K562 (cell line): ENCODE results near the gene PCBP2. TPM values are rescaled to one million over a fixed set of nuclear protein-coding genes. Genes with fewer than 3 reads are reported as not detected.

Source experiments
- ARID1B ChIP-seq: fragments of 450-650 bp; IDR thresholded peaks from 2 replicates; pipeline ENCODE4 v1.6.1; 2016; ENCODE audit warnings: antibody characterized with exemption, mild to moderate bottlenecking, inconsistent platforms
- BRCA1 ChIP-seq, 2 experiments: fragments of 450-650 bp in 1 of 2; sonication (generic) in 1 of 2; formaldehyde crosslinking in 1 of 2; IDR thresholded peaks; 2 replicates each; pipeline versions ENCODE4 v1.5.0 to v1.6.1; 2017 to 2020; ENCODE audit warnings: mild to moderate bottlenecking in 1 of 2, missing genetic modification reagents in 1 of 2
- CHD1 ChIP-seq: fragments of 200-600 bp; sonication (generic); IDR thresholded peaks from one replicate; pipeline ENCODE4 v1.6.1; 2012; ENCODE audit warnings: mild to moderate bottlenecking, moderate library complexity, low read length, inconsistent platforms
- GATAD2B ChIP-seq: fragments of 450-650 bp; IDR thresholded peaks from 2 replicates; pipeline ENCODE4 v1.6.1; 2017; ENCODE audit warnings: mild to moderate bottlenecking, borderline replicate concordance
- GTF2E2 ChIP-seq: fragments of 200-800 bp; sonication (Bioruptor generic); IDR thresholded peaks from 2 replicates; pipeline ENCODE4 v1.6.1; 2016; ENCODE audit warnings: missing genetic modification characterization, missing compliant biosample characterization
- HDAC1 ChIP-seq, 2 experiments: fragments of 450-650 bp; IDR thresholded peaks; 2 replicates each; pipeline ENCODE4 v1.6.1; 2016 to 2017; ENCODE audit warnings: inconsistent platforms in 1 of 2, mild to moderate bottlenecking in 1 of 2, moderate library complexity in 1 of 2
- JUN ChIP-seq, 2 experiments: sonication (generic) in 1 of 2; formaldehyde crosslinking in 1 of 2; IDR thresholded peaks; 2 replicates each; pipeline versions ENCODE4 v1.6.1 to v1.8.0; 2012 to 2022; ENCODE audit warnings: borderline replicate concordance in 2 of 2, mild to moderate bottlenecking in 2 of 2, improper control_type of control experiment in 1 of 2, low read depth in 1 of 2, low read length in 1 of 2, missing genetic modification reagents in 1 of 2
- RBM22 ChIP-seq: fragments of 200-400 bp; formaldehyde crosslinking; IDR thresholded peaks from 2 replicates; pipeline ENCODE4 v1.6.1; 2018; ENCODE audit warnings: low read length, low read depth; ENCODE audit not compliant: poor library complexity, severe bottlenecking
- SMARCA5 ChIP-seq: fragments of 450-650 bp; IDR thresholded peaks from 2 replicates; pipeline ENCODE4 v1.6.1; 2016
- STAT5A ChIP-seq: IDR thresholded peaks from 2 replicates; pipeline ENCODE4 v1.6.1; 2012; ENCODE audit warnings: low read length, inconsistent platforms, borderline replicate concordance
- XRCC5 ChIP-seq: fragments of 200-400 bp; formaldehyde crosslinking; IDR thresholded peaks from 2 replicates; pipeline ENCODE4 v1.6.1; 2017; ENCODE audit warnings: low read depth, mild to moderate bottlenecking, low read length
- ZNF583 ChIP-seq: fragments of 250-450 bp; sonication (Bioruptor Pico); IDR thresholded peaks from 2 replicates; pipeline ENCODE4 v1.4.0; 2020
- ZNF764 ChIP-seq: fragments of 250-450 bp; sonication (Bioruptor Pico); IDR thresholded peaks from 2 replicates; pipeline ENCODE4 v1.4.0; 2020; ENCODE audit warnings: low read depth, mild to moderate bottlenecking, moderate library complexity
- polyA plus RNA-seq, 8 experiments: library from polyadenylated mRNA; depleted of rRNA in 4 of 8; stranded (reverse) in 5 of 8; unstranded in 3 of 8; fragments of >200 nt; fragmentation: Nextera tagmentation in 2 of 8; fragmentation: Illumina TruSeq in 1 of 8; extraction: Ambion mirVana in 2 of 8; extraction: Trizol in 1 of 8; gene quantifications; 2 replicates each; pipeline versions ENCODE4 v1.2.1 to v1.2.3, GENCODE V29; 2011 to 2014; ENCODE audit warnings: inconsistent platforms in 1 of 8, missing spikeins in 1 of 8
- total RNA-seq, 7 experiments: library from RNA; depleted of rRNA in 6 of 7; stranded (reverse); fragments of >200 nt in 6 of 7; fragmentation: Illumina TruSeq in 2 of 7; extraction: Trizol in 2 of 7; gene quantifications; 2 replicates each; pipeline versions ENCODE4 v1.2.1 to v1.2.3, GENCODE V29; 2011 to 2021; ENCODE audit warnings: low replicate concordance in 1 of 7
- TF ChIP-seq, protein P1 (sequence below): fragments of 250-450 bp; sonication (Bioruptor Pico); IDR thresholded peaks from 2 replicates; pipeline ENCODE4 v1.8.0; 2021; ENCODE audit warnings: moderate library complexity, mild to moderate bottlenecking, inconsistent platforms
- TF ChIP-seq, protein P2 (sequence below): fragments of 250-450 bp; sonication (Bioruptor Pico); IDR thresholded peaks from 2 replicates; pipeline ENCODE4 v1.4.0; 2020
- TF ChIP-seq, protein P3 (sequence below): sonication (generic); formaldehyde crosslinking; IDR thresholded peaks from 2 replicates; pipeline ENCODE4 v1.8.1; 2023; ENCODE audit warnings: mild to moderate bottlenecking, missing genetic modification reagents
- TF ChIP-seq, protein P4 (sequence below): fragments of 450-650 bp; IDR thresholded peaks from 2 replicates; pipeline ENCODE4 v1.6.1; 2016; ENCODE audit warnings: low read depth, mild to moderate bottlenecking, moderate library complexity

PCBP2 gene
- total and polyA plus RNA-seq, 9 of the 15 experiments (the other 6 are each of a cell fraction or from before 2014, with no cell fraction given), result 137 to 831 (median 328) TPM

DNA sequence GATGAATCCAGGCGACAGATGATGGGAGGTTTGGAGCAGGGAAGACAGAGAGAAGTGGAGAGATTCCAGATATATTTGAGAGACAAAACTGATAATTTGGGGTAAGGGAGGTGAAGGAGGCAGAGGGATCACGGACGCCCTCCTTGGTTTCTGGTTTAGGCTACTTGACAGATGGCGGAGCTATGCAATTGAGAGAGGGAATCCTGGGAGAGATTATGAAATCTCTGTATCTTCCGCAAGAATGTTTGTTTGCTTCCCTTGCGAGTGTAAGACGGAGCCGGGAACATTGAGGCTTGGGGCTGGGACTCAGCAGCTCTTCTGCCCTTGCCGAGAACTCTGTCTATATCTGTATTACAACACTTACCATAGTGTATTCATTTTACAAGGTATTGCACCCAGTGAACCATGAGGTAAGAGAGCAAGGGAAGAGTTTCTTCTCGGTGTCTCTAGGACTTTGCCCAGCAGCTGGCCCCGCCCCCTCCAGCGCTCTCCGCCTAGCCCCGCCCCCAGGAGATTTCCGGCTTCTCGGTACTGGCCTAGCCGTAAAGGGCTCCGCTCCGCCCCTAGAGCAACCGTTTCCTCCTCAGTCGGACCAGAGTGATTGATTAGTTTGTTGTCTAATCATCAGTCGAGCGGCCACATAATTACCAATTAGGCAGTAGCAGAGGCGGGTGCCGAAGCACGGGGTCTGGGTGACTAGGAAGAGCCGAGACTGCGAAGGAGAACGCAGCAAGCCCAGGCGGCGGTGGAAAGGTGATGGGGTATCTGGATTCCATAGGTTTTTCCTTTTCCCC lies 10.7 kb upstream of the PCBP2 start, which contains the start of gene PRR13 (continued):
- TF ChIP-seq, protein P1, sequence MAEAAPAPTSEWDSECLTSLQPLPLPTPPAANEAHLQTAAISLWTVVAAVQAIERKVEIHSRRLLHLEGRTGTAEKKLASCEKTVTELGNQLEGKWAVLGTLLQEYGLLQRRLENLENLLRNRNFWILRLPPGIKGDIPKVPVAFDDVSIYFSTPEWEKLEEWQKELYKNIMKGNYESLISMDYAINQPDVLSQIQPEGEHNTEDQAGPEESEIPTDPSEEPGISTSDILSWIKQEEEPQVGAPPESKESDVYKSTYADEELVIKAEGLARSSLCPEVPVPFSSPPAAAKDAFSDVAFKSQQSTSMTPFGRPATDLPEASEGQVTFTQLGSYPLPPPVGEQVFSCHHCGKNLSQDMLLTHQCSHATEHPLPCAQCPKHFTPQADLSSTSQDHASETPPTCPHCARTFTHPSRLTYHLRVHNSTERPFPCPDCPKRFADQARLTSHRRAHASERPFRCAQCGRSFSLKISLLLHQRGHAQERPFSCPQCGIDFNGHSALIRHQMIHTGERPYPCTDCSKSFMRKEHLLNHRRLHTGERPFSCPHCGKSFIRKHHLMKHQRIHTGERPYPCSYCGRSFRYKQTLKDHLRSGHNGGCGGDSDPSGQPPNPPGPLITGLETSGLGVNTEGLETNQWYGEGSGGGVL (CRISPR knock-in tag), result no peak
- TF ChIP-seq, protein P2, sequence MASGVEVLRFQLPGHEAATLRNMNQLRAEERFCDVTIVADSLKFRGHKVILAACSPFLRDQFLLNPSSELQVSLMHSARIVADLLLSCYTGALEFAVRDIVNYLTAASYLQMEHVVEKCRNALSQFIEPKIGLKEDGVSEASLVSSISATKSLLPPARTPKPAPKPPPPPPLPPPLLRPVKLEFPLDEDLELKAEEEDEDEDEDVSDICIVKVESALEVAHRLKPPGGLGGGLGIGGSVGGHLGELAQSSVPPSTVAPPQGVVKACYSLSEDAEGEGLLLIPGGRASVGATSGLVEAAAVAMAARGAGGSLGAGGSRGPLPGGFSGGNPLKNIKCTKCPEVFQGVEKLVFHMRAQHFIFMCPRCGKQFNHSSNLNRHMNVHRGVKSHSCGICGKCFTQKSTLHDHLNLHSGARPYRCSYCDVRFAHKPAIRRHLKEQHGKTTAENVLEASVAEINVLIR (CRISPR knock-in tag), result no peak
- TF ChIP-seq, protein P3, sequence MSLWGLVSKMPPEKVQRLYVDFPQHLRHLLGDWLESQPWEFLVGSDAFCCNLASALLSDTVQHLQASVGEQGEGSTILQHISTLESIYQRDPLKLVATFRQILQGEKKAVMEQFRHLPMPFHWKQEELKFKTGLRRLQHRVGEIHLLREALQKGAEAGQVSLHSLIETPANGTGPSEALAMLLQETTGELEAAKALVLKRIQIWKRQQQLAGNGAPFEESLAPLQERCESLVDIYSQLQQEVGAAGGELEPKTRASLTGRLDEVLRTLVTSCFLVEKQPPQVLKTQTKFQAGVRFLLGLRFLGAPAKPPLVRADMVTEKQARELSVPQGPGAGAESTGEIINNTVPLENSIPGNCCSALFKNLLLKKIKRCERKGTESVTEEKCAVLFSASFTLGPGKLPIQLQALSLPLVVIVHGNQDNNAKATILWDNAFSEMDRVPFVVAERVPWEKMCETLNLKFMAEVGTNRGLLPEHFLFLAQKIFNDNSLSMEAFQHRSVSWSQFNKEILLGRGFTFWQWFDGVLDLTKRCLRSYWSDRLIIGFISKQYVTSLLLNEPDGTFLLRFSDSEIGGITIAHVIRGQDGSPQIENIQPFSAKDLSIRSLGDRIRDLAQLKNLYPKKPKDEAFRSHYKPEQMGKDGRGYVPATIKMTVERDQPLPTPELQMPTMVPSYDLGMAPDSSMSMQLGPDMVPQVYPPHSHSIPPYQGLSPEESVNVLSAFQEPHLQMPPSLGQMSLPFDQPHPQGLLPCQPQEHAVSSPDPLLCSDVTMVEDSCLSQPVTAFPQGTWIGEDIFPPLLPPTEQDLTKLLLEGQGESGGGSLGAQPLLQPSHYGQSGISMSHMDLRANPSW (CRISPR knock-in tag), result no peak
- TF ChIP-seq GATAD2B (no peak), RBM22 (no peak), ARID1B (peak; percentile 33; the same call in 1 of the 2 replicates), SMARCA5 (no peak), STAT5A (no peak), HDAC1 (IDR thresholded peaks at IDR 0.05) (no peak), XRCC5 (no peak), JUN (IDR thresholded peaks at IDR 0.05; ENCODE audit: borderline replicate concordance, low read depth, low read length) (0 out of 2 replicates have a peak, but pooled peaks have one; percentile 10), JUN (CRISPR knock-in tag; IDR thresholded peaks at IDR 0.05; ENCODE audit: borderline replicate concordance) (no peak), CHD1 (no peak), GTF2E2 (tag) (peak; percentile 91; the same call in 1 of the 2 replicates), BRCA1 (IDR thresholded peaks at IDR 0.05) (no peak), BRCA1 (CRISPR knock-in tag; IDR thresholded peaks at IDR 0.05) (no peak), ZNF764 (CRISPR knock-in tag) (no peak), ZNF583 (0 out of 2 replicates have a peak, but pooled peaks have one; percentile 58)
- TF ChIP-seq, protein P4, sequence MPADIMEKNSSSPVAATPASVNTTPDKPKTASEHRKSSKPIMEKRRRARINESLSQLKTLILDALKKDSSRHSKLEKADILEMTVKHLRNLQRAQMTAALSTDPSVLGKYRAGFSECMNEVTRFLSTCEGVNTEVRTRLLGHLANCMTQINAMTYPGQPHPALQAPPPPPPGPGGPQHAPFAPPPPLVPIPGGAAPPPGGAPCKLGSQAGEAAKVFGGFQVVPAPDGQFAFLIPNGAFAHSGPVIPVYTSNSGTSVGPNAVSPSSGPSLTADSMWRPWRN, result no peak
